GM18873 (cell line): ENCODE measurements around the gene CASKIN2.

ENCODE experiments used
- ATAC-seq: cut with Tn5 transposase; IDR thresholded peaks from one replicate; pipeline ENCODE4 v1.9.1; 2021; ENCODE audit warnings: mild to moderate bottlenecking, moderate library complexity, moderate number of reproducible peaks; ENCODE audit not compliant: unreplicated experiment, low FRiP score

Gene CASKIN2

GRCh38 chr17:75515496-75516254 lies at the start of gene CASKIN2:
TSS of gene CASKIN2 (minus strand) at chr17:75515537. CDS start at chr17:75513804, 1,733 bp downstream.
- ATAC-seq, result no peak

- ATAC-seq, result no peak
These were observed 49.7 kb upstream of the CASKIN2 start for GRCh38 chr17:75565066-75565465.

- ATAC-seq, result no peak
These were observed 48.9 kb upstream of the CASKIN2 start for GRCh38 chr17:75564195-75564594.

- no peak for ATAC-seq
These were observed 47.9 kb upstream of the CASKIN2 start for GRCh38 chr17:75563063-75563758.

GRCh38 chr17:75561927-75562603 lies 46.7 kb upstream of the CASKIN2 start:
- ATAC-seq, result no peak

- ATAC-seq, result no peak
These were observed 44.7 kb upstream of the CASKIN2 start for GRCh38 chr17:75559958-75560533.

GRCh38 chr17:75558666-75559530 lies 43.6 kb upstream of the CASKIN2 start:
- ATAC-seq, result no peak

GRCh38 chr17:75557852-75558665 lies 42.7 kb upstream of the CASKIN2 start:
- ATAC-seq, result no peak

GRCh38 chr17:75557075-75557851 lies 41.9 kb upstream of the CASKIN2 start:
- no peak for ATAC-seq

- no peak for ATAC-seq
These were observed 40.4 kb upstream of the CASKIN2 start for GRCh38 chr17:75555679-75556153.

GRCh38 chr17:75553295-75554110 lies 38.2 kb upstream of the CASKIN2 start:
- no peak for ATAC-seq

GRCh38 chr17:75552425-75553294 lies 37.3 kb upstream of the CASKIN2 start:
- ATAC-seq, result no peak

GRCh38 chr17:75551266-75551665 lies 35.9 kb upstream of the CASKIN2 start:
- ATAC-seq, result no peak

GRCh38 chr17:75550139-75550465 lies 34.8 kb upstream of the CASKIN2 start:
- ATAC-seq, result no peak

GRCh38 chr17:75549246-75550138 lies 34.2 kb upstream of the CASKIN2 start:
- no peak for ATAC-seq

- ATAC-seq, result no peak
These were observed 33.5 kb upstream of the CASKIN2 start for GRCh38 chr17:75548813-75549212.
